ENCODE measurements around the gene NUAK2.

DNA sequence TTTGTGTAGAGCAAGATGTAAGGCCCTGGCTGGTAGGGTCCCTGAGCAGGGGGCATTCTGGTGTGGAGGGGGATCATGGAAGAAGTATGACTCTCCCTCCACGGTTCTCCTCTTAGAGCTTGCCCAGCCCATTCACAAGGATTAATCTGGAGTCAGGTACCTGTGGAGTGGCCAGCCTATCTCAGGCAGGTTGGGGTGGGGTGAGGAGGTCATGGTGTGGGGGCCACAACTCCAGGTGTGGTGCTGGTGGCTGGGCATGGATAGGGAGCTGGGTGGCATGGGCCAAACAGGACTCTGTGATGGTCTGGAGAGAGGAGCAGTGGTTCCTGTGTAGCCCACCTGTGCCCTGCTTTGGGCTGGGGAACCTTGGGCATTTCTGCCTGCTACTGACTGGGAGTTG lies 61.5 kb downstream of the NUAK2 start:
- TF ChIP-seq POLR2A (IDR thresholded peaks at IDR 0.05; ENCODE audit: low read depth, low read length): no peak
- TF ChIP-seq, protein P1, sequence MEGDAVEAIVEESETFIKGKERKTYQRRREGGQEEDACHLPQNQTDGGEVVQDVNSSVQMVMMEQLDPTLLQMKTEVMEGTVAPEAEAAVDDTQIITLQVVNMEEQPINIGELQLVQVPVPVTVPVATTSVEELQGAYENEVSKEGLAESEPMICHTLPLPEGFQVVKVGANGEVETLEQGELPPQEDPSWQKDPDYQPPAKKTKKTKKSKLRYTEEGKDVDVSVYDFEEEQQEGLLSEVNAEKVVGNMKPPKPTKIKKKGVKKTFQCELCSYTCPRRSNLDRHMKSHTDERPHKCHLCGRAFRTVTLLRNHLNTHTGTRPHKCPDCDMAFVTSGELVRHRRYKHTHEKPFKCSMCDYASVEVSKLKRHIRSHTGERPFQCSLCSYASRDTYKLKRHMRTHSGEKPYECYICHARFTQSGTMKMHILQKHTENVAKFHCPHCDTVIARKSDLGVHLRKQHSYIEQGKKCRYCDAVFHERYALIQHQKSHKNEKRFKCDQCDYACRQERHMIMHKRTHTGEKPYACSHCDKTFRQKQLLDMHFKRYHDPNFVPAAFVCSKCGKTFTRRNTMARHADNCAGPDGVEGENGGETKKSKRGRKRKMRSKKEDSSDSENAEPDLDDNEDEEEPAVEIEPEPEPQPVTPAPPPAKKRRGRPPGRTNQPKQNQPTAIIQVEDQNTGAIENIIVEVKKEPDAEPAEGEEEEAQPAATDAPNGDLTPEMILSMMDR (conservative IDR thresholded peaks at IDR 0.05; ENCODE audit: low read depth, low read length): no peak
- no peak for TF ChIP-seq RAD21 (IDR thresholded peaks at IDR 0.05; ENCODE audit: low read length)
